GM23338 (cell line): ENCODE measurements around the gene CDK14.

ENCODE experiments used
- CREB1 ChIP-seq: fragments of 250-450 bp; sonication (Bioruptor Pico); IDR thresholded peaks from 2 replicates; pipeline ENCODE4 v1.5.0; 2020; ENCODE audit warnings: low read depth, mild to moderate bottlenecking, moderate library complexity
- JUNB ChIP-seq: IDR thresholded peaks from one replicate; pipeline ENCODE4 v1.6.1; 2016; ENCODE audit warnings: antibody characterized with exemption; ENCODE audit not compliant: unreplicated experiment
- TF ChIP-seq, protein P1 (sequence below), 2 experiments: fragments of 200-600 bp in 1 of 2; sonication (generic) in 1 of 2; conservative IDR thresholded peaks; 2 replicates each; pipeline versions ENCODE4 v1.5.1 to v1.6.1; 2016 to 2017; ENCODE audit warnings: antibody characterized with exemption in 2 of 2, low read depth in 2 of 2, mild to moderate bottlenecking in 2 of 2, moderate library complexity in 1 of 2

- no peak for TF ChIP-seq JUNB
- TF ChIP-seq, protein P1, sequence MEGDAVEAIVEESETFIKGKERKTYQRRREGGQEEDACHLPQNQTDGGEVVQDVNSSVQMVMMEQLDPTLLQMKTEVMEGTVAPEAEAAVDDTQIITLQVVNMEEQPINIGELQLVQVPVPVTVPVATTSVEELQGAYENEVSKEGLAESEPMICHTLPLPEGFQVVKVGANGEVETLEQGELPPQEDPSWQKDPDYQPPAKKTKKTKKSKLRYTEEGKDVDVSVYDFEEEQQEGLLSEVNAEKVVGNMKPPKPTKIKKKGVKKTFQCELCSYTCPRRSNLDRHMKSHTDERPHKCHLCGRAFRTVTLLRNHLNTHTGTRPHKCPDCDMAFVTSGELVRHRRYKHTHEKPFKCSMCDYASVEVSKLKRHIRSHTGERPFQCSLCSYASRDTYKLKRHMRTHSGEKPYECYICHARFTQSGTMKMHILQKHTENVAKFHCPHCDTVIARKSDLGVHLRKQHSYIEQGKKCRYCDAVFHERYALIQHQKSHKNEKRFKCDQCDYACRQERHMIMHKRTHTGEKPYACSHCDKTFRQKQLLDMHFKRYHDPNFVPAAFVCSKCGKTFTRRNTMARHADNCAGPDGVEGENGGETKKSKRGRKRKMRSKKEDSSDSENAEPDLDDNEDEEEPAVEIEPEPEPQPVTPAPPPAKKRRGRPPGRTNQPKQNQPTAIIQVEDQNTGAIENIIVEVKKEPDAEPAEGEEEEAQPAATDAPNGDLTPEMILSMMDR (conservative IDR thresholded peaks at IDR 0.05; ENCODE audit: low read depth in 2 of 2): no peak
- TF ChIP-seq CREB1 (CRISPR knock-in tag): no peak
Observed at GRCh38 chr7:91251877-91252276, 655.8 kb downstream of the CDK14 start.
